ENCODE measurements around the gene UCKL1.

- TF ChIP-seq POLR2A (IDR thresholded peaks at IDR 0.05; ENCODE audit: low read depth): no peak
- TF ChIP-seq CTCF (IDR thresholded peaks at IDR 0.05): no peak
Observed at GRCh38 chr20:63970714-63971431, 14.7 kb upstream of the UCKL1 start.
